HG03097 (cell line): Measurements from ENCODE around the gene COL4A1.

Experiments
- ATAC-seq: cut with Tn5 transposase; IDR thresholded peaks from one replicate; pipeline ENCODE4 v1.9.1; 2021; ENCODE audit not compliant: unreplicated experiment, low FRiP score

The COL4A1 gene

DNA sequence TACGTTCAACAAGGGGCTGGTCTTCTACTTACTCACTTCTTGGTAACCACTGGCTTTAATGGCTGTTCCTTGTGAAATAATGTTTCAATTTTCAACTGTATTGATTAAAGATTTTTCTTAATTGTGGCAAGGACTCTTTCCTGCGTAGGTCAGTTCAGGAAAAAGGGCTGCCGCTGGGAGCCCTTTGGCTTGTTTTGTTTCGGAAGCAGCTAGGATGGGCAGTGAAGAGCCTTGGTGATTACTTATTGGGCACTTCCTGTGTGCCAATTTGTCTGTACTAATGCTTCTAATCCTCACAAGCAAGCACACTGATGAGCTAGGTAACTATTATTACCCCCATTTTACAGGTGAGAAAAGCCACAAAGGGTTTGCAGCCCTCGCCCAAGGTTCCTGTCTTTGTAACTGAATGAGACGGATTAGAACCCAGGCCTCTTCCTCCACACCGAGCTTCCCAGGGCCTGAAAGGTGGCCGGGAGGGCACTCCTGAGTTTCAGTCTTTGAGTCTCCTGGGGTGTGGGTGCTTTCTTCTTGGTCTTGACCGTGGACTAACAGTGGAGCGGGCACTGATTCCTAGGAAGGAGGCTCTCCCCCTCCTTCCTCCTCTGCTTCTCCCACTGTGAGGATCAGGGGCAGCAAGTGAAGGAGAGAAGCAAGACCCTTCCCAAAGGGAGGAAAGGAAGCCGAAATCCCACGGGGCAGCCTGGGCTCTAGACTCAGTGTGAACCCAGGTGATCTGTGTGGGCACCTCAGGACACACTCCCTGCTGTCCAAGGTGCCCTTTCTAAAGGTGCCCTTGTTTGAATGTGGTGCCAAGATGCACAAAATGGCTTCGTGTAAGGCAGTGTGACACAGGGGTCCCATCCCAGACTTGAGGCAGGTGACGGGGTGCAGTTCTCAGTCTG is 3.8 kb upstream of the COL4A1 start:
- no peak for ATAC-seq

DNA sequence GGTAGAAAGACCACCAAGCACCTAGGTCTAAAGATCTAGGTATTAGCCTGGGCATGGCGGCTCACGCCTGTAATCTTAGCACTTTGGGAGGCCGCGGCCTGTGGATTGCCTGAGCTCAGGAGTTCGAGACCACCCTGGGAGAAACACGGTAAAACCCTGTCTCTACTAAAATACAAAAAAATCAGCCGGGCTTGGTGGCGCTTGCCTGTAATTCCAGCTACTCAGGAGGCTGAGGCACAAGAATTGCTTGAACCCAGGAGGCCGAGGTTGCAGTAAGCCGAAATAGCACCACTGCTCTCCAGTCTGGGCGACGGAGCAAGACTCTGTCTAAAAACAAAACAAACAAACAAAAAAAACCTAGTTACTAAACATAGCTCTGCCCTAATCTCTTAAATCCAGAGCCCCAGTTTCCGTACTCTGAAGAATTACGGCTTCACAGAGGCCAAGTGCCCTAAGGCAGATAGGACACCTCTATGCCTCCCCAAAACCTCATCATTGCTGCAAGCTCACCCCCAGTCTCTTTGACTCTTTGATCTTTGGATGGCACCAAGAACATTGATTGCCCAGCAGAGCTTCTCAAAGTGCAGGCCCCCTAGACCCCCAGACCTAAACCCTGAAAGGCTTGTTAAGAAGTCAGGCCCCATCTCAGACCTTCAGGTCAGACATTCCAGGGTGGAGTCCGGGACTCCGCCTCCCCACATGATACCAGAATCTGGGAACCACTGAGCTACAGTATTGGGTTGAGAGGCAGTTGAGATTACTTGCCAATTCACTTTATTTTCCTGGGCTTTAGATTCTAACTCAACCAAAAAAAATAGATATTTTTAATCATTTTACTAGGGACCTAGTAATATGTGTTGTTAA is 2.9 kb upstream of the COL4A1 start:
- no peak for ATAC-seq

DNA sequence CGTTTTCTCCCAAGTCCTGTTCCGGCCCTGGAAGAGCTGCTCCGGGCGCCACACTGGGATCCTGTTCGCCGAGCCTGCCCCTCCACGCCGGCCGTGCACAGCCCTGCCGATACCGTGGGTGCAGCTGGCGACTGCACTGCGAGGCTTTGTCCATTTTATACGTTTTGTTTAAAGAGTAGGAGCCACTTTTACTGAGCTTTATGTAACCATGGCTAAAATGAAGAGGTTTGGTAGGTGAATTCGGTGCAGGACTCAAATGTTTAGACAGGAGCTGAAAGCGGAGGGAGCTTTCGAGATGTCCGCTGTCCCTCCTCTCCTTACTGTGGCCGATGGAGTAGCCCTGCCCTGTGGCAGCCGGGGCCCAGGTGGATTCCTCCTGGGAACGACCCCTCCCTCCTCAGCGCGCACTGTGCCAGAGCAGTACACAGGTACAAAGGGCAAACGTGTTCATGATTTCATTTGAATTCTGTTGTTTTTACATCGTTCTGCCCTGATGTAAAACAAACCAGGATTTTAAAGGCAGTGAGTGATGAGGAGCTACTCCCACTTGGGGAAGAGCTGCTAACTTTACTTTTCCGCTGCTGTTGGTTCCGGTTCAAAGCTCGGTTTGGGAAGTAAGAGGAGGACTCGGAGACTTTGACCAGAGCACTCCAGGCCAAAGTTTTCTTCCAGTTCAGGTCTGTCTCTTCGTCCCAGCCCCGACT is 1.9 kb upstream of the COL4A1 start:
- ATAC-seq: no peak

DNA sequence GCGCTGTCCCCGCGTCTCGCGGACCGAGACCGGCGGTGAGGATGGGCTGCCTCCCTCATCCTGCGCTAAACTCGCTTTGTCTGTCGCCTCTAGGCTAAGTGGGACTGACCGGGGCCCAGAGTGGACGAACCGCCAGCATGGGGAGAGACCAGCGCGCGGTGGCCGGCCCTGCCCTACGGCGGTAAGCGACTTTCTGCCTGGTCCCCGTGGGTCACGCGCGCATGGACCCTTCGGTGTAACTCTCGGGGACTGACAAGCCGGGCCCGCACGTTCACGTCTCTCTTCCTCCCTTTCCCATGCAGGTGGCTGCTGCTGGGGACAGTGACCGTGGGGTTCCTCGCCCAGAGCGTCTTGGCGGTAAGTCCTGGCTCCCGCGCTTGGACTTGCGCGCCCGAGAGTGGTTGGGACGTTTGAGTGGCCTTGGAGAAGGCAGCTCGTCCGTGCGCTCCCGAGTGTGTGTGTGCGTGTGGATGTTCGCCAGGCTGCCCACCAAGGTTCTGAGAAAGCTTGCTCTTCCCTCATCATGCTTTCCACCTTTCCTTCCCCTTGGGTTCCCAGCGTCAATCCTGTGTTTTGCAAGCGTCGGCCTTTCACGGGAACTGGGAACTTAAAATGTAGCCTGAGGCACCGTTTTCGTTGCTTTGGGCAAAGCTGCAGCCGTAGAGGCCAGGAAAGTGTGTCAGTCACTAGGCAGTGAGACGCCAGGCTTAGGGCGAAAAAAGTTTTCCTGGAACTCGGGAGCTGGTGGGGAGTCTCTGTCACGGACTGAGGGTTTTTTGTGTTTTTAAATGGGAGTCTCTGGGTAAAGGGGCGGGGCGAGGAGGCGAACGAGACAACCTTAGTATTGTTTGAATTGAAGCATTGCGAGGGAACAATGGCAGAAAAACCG is 1.1 kb upstream of the COL4A1 start:
- ATAC-seq: no peak

DNA sequence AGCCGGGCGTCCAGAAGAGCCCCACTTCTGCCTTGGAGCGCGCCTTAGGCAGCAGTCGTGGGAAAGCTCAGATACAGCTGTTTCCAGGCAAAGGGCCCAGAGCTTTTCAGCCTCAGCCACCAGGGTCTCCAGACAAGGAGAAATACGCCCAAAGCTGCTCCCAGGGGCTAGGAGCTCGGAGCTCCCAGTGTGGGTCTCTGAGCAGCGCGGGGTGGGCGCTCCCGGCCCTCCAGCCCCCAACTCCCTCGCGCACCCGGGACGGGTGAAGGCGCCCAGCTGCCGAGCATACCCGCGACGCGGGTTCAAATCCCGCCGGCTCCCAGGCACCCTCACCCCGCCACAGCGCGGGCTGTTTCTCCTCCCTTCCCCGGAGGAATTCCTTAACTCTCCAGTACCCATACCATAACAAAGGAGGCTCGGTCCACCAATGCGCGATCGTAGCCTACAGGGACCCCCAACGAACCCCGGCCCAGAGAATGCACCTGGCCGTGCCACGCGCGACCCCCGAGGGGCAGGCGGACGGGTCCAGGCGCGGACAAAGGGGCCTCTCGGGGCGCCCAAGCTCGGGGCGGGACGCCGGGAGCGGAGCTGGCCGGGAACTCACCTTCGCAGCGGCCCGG is 507 bp downstream of the COL4A1 start:
- no peak for ATAC-seq

DNA sequence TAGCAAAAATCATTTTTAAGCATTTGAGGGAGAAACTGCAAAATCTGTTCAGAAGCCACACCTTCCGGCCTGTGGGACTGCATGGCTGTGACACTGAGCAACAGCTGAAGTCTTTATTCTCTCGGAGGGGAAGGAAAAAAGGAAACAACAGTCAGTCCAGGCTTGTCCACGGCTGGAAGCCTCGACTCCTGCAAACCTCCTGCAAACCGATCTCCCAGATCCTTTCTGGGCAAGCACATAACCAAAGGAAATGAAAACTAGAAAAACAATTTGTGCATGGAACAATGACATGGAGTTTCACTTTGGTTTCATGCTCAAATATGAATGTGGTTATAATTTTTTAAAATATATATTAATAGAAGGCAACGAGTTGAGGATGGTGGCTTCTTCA is 1.0 kb downstream of the COL4A1 start:
- ATAC-seq: no peak

DNA sequence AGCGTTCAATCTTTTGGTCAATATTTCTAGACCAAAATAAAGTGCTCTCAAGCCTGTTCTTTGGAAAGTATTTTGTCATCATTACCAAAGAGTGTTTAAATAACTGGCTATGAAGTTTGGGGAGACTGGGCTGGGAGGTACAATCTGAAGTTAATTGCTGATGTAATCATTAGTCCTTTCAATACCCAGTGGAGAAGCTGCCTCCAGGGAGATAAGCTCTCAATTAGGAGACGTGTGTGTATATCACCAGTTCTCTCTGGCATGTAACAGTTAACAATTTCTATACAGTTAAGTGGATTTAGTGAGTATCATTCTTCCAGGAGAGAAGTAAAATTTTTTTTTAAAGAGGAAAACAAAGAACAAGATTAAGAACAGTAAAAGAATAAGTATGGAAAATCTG is 1.4 kb downstream of the COL4A1 start:
- no peak for ATAC-seq

DNA sequence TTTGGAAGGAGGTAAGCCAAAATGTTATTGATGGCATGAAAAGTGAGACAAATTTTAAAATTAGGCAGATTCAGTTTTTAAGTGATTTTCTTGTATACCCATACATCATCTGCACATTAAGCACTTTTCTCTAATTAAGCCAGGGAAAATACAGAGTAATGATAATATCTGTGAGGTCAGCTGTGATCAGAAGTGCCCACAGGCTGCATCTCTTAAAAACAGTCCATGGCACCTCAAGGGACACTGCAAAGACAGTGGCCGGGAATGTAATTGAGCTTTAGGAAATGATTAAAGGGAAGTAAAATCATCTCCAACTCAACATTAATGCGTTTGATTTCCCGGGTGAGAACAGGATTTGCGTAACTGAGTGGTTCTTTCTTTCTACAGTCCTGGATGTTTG is 2.0 kb downstream of the COL4A1 start:
- no peak for ATAC-seq

DNA sequence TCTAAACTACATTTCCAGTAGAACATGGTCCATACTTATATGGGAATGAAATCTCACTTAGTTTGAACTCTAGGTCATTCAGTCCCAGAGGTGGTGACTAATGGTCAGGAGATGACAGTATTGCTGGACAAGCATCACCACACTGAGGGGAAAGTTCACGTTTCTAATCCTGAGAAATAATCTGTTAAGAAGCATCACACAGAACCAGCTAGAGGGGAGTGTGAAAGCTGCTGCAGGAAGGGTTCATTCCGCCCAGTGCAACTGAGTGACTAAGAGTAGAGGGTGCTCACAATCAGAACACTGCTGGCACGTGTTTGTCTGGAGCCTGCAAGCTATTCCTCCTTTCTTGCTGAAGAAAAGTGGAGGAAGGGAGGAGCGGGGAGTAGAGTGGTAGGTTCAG is 2.7 kb downstream of the COL4A1 start:
- ATAC-seq: no peak

DNA sequence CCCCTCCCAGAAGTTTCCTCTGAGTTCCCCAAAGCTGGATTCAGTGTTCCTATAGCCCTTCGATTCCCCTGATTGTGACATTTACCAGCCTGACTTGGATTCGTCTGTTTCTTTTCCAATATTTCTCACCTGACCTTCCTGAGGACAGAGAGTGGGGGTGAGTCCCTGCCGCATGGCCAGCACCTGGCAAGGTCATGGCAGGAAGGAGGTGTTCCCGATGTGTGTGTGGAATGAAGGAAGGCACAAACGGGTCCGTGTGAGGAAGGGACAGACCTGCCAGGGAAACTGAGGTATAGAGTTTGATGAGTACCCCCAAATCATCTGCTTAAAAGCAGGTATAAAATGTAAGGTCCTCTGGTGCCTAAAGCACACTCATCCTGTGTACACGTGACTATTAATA is 3.3 kb downstream of the COL4A1 start:
- ATAC-seq: no peak

DNA sequence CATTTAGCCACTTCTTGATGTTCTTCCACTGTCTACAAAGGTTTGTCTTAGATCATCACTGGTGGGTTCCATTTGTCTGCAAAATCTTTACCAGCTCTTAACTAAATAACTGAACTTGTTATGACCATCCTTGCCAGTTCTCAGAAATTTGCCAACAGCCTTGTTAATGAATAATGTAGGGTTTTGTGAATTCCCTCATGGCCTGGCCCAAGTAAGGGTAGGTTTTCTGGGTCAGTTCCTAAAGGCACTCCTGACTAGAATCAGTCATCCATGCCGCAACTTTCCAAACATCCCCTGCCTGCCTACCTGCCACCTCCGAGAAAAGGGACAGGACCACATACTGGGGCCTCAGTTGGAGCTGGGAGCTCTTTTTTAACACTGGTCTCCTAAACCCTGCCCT is 4.0 kb downstream of the COL4A1 start:
- no peak for ATAC-seq

DNA sequence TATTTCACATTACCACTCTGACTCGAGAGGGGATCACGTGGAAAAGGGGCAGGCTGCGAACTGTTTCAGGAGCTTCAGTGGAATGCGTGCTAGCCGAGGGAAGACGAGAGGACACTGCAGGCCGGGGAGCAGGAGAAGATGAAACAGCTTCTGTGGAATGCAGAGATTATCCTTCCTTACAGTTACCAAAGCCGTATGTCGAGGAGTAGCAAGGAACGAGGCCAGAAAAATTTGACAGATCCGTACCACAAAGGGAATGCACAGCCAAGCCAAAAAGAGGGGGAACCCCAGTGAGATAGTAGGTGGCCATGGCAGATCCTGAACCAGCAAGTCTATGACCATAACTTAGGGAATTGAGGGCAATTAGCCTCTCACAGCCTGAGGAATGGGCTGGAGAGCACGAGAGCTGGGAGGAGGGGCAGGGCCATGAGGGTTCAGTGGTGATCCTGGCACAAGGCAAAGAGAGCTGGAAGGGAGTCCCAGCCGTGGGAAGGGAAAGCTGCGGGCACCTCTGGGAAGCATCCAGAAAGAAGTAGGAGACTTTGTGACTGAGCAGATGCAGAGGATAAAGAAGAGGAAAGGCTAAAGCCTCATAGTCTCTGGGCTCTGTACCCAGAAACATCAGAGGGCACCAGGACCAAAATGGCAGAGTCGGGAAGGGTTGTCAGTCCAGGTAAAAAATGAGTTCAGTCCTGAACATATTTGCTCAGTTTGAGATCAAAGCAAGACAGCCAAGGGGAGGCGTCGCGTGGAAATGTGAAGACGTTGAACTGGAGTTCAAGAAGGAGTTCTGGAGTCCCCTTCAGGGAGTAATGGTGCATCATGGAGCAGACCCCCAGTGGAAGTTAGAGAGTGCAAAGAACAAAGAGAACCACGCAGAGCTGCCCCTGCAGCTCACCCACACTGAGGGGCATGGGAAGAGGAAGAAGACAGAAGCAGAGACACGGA is 5.1 kb downstream of the COL4A1 start:
- no peak for ATAC-seq

DNA sequence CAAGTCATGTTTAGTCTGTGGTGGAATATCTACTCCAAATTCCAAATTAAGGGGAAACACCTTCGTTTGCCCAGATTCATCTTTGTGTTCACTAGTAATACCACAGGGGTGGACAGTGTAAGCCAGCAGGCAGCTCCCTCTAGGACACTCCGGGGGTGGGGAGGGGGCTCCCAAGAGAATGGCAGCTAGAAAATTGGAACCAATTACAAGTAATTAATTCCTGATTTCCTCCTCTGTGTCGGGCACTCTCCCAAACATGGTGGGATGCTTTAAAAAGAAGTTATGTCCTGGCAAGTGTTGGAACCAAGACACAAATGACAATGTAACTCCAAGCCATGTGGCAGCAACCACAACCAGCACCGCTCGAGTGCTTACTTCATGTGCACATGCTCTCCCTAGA is 5.9 kb downstream of the COL4A1 start:
- no peak for ATAC-seq

DNA sequence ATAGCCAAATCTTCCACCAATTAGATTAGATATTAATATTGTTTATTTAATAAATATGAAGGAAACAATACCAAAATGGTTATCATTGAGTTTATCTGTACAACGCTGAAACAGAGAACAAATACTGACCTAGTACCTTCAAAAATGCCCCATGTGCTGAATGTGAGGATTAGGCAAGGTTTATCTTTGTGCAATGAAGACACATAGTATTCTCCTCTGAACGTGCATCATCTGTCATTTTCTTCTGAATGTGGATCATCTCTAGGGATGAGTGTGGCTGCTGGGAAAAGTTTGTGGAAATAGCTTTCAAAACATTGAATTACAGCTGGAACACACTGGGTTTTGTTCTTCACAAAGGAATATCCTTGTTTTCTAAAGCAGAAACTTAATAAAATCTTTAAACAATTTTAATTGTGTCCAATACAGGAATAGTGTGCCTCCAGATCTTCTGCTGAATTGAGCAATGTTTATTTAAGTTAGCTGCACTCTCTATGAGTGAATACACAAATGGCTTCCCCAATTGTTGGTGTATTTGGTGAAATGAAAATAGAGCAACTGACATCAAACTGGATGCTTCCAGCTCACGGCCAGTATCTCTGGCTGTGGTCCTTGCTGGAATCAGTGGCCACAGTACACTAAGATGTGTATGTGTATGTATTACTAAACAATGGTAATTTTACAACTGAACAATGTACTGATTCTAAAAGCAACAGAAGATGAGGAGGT is 6.7 kb downstream of the COL4A1 start:
- ATAC-seq: no peak

DNA sequence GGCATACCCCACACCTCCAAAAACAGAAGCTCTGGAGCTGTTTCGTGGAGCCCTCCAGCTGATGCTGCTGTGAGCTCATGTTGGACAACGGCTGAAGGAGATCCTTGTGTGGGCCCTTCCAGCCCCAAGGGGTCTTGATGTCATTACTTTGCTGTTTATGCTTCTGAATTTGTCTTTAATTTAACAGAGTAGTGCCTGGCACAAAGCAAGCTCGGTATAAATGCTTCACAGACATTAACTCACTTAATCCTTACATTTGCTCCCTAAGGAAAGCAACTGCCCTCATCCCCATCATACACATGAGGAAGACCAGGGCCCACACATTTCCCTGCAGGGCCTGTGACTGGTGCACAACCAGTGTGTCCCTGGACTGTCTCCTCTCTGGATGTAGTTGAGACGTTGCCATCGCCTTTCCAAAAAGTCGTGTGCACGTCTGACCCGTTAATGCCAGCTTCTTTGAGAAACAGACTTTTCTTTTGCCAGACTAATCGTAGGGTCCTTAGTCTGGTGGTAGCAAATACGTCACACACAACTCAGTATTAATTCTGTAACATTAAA is 7.6 kb downstream of the COL4A1 start:
- no peak for ATAC-seq

DNA sequence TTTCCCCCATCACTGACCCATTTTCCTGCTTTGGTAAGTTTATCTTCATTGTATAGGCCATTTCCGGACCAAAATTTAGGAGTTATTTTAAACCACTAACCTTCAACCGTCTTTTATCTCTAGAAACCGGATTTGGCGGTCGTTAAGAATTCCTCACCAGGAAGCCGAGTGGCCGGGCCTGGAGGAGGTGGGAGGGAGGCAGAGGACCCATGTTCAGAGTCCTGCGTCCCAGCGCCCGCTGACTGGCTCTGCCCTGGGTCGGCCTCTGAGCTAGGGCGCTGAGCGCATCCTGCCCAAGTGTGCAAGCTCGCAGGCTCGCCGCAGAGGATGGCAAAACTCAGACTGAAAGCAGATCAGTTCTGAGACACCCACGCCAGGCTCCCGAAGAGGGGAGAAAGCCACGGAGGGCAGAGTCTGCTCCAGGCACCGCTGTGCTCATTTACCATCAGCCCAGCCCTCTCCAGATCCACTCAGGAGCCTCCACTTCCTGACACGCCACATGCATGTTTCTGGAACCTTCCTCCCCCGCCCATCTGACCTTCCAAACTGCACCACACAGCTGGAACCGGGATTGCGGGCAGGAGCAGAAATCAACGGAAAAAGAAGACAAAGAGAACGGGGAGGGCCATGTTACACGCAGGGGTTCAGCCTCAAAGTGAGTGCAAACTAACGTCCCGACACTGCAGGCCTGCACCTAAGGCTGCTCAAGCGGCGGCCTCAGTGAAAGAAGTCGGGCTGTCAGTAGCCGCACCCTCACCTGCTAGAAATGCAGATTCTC is 8.3 kb downstream of the COL4A1 start:
- ATAC-seq: no peak
